ENCODE measurements around the gene PPP1CA.

Gene PPP1CA

DNA sequence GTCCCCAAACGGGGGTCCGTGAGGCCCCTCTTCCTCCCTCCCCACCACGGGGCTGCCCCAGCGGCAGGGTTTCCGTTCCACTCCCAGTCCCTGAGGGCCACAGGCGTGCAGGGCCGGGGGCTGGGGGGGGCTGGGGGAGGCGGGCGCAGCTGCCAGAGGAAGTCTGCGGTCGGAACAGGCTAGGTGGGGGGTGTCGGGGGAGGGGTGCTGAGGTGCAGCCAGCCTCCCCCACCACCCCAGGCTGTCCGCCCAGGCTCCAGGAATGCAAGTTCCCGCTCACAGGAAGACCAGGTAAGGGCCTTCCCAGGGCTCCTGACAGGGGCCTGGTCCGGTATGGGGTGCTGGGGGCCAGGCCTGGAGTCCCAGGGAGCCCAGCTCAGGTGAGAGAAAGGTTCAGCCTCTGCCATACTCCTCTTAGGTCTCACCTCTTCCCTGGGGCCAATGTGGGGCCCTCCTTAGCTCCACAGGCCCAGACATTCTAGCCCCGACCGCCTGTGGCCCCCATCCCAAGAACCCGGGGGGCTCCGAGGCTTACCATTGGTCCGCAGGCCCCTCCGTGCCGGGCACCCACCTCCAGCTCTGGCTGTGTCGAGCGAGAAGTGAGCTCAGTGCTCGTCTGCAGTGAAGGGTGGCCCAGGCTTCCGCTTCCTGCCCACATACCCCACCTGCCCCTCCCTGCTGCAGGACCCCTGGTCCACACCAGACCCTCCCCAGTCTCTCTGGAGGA, 35.6 kb upstream of the PPP1CA start, which contains the start of gene PTPRCAP:
TSS of gene PTPRCAP (minus strand) at position 601 of the 727 bp plus-strand sequence. CDS start at position 538, 63 bp downstream.
- no peak for DNase-seq (ENCODE audit: extremely low read depth, low read depth)
- TF ChIP-seq, protein P1, sequence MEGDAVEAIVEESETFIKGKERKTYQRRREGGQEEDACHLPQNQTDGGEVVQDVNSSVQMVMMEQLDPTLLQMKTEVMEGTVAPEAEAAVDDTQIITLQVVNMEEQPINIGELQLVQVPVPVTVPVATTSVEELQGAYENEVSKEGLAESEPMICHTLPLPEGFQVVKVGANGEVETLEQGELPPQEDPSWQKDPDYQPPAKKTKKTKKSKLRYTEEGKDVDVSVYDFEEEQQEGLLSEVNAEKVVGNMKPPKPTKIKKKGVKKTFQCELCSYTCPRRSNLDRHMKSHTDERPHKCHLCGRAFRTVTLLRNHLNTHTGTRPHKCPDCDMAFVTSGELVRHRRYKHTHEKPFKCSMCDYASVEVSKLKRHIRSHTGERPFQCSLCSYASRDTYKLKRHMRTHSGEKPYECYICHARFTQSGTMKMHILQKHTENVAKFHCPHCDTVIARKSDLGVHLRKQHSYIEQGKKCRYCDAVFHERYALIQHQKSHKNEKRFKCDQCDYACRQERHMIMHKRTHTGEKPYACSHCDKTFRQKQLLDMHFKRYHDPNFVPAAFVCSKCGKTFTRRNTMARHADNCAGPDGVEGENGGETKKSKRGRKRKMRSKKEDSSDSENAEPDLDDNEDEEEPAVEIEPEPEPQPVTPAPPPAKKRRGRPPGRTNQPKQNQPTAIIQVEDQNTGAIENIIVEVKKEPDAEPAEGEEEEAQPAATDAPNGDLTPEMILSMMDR (IDR thresholded peaks at IDR 0.05; ENCODE audit: low read depth, low read length): no peak

DNA sequence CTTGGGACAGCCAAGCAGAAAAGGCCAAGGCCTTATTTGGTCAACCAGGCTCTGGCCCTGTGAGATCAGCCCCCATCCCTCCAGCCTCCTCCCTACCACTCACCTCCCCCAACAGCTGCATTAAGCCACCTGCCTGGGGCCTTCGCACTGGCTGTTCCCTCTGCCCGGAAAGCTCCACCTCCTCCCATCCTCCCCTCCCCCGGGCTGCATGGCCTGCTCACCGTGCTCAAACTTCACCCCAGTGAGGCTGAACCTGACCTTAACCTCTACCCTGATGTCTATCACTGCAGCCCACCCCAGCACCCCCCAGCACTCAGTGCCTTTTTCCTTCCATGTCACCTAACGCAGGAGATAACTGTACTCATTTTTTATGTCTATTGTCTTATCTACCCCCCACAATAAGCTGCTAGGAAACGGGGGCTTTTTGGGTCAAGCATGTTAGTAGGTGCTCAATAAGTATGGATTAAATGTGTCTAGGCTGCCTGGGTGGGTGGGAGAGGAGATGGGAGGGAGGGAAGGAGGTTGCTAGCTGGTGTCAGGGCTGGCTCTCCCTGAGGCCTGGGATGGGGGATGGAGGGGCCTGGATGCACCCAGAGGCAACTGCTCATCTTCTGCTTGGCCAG, 34.9 kb upstream of the PPP1CA start:
- no peak for DNase-seq (ENCODE audit: extremely low read depth, low read depth)
- TF ChIP-seq, protein P1 (IDR thresholded peaks at IDR 0.05; ENCODE audit: low read depth, low read length): no peak

DNA sequence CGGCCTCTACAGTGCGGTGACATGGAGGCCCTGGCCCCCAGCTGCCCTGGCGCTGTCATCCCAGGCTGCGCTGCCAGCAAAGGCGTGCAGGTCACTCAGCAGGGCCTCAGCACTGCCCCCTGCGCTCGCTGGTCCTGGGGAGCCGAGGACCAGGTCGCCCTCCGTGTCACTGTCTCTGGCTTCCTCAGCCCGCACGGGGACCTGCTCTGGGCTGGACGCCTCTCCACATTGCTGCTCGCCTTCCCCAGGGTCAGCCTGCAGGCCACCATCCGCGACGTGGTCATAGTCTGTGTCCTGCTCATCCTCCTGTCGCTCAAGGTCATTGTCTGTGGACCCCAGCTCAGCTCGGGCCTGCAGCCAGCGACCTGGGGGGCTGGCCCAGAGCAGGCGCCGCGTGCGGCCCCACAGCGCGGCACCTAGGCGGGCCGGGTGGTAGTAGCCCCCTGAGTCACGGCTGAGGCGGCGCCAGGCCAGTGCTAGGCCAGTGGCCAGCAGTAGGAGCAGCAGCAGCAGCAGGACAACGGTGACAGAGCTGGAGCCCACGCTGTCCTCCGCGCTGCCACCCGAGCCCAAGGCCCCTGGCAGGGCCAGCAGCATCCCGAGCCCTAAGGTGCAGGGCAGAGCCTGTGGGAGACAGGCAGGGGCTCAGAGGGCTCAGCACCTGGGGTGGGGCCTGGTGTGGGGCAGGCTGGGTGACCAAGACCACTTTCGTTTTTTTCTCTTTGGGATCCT, 34.2 kb upstream of the PPP1CA start:
- TF ChIP-seq, protein P1 (IDR thresholded peaks at IDR 0.05; ENCODE audit: low read depth, low read length): no peak
- DNase-seq (ENCODE audit: extremely low read depth, low read depth): no peak

DNA sequence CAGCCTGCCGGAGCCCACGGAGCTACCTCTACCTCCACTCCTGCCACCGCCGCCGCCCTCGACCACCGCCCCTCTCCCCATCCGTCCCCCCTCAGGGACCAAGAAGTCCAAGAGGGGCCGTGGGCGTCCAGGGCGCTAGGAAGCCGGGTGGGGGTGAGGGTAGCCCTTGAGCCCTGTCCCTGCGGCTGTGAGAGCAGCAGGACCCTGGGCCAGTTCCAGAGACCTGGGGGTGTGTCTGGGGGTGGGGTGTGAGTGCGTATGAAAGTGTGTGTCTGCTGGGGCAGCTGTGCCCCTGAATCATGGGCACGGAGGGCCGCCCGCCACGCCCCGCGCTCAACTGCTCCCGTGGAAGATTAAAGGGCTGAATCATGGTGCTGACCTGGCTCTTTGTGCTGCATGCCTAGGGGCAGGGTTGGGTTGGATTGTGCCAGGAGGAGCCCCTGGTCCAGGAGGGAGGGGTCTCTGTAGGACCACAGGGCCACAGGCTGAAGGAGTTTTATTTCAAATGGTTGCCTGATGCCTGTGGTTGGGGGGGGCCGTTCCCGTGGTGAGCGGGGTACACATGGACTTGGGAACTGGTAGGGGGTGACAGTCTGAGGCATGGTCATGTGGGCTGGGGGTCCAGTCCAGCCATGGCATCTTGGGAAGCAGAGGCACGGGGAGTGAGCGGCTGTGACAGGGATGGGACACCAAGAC, 33.5 kb upstream of the PPP1CA start:
- no peak for DNase-seq (ENCODE audit: extremely low read depth, low read depth)

DNA sequence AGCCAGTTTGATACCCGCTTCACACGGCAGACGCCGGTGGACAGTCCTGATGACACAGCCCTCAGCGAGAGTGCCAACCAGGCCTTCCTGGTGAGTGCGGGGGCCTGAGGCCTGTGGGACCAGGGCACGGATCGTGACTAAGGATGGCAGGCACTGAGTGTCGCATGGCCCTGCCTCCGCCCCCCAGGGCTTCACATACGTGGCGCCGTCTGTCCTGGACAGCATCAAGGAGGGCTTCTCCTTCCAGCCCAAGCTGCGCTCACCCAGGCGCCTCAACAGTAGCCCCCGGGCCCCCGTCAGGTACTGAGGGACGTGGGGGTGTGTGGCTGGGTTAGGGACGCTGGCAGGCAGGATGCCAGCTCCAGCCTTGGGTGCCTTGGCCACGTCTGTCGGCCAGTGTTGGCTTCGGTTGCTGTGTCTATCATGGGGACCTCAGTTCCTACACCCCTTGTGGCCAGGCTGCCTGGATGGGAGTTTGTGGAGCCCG, 32.8 kb upstream of the PPP1CA start:
- DNase-seq (ENCODE audit: extremely low read depth, low read depth): no peak
- TF ChIP-seq, protein P1 (IDR thresholded peaks at IDR 0.05; ENCODE audit: low read depth, low read length): no peak

More for the DNA sequence above, 33.5 kb upstream of the PPP1CA start:
- TF ChIP-seq, protein P1 (IDR thresholded peaks at IDR 0.05; ENCODE audit: low read depth, low read length): no peak

DNA sequence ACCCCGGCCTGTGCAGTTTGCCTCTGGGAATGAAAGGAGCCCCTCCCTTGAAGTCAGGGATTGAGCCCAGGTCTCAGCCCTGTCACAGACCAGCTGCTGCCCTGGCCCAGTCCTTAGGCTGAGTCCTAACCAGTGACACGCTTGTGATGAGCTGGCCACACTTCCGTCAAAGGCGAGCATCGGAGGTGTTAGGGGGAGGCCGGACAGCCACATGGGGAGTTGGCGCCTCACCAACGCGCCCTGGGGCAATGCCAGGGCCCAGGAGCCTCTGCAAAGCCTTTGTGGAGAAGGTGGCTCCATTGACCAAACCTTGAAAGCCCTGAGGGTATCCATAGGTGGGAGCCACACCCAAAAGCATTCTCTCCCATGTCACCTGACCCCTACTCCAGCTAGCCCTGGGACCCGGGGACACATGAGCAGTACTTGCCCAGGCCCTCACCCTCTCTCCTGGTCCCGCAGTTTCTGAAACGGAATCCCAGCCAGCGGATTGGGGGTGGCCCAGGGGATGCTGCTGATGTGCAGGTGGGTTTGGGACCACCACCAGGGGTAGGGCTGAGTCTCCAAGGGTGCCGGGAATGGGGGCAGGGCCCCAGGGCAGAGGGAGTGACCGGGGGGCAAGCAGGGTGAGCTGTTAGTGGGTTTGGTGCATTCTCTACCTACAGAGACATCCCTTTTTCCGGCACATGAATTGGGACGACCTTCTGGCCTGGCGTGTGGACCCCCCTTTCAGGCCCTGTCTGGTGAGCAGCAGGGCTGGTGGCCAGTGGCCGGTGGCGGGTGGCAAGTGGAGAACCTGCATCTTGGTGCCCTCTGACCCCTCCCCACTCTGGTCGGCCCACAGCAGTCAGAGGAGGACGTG, 32.1 kb upstream of the PPP1CA start:
- DNase-seq (ENCODE audit: extremely low read depth, low read depth): no peak
- TF ChIP-seq, protein P1 (IDR thresholded peaks at IDR 0.05; ENCODE audit: low read depth, low read length): no peak
